Measurements from ENCODE around the gene KIF16B.

KIF16B gene

DNA sequence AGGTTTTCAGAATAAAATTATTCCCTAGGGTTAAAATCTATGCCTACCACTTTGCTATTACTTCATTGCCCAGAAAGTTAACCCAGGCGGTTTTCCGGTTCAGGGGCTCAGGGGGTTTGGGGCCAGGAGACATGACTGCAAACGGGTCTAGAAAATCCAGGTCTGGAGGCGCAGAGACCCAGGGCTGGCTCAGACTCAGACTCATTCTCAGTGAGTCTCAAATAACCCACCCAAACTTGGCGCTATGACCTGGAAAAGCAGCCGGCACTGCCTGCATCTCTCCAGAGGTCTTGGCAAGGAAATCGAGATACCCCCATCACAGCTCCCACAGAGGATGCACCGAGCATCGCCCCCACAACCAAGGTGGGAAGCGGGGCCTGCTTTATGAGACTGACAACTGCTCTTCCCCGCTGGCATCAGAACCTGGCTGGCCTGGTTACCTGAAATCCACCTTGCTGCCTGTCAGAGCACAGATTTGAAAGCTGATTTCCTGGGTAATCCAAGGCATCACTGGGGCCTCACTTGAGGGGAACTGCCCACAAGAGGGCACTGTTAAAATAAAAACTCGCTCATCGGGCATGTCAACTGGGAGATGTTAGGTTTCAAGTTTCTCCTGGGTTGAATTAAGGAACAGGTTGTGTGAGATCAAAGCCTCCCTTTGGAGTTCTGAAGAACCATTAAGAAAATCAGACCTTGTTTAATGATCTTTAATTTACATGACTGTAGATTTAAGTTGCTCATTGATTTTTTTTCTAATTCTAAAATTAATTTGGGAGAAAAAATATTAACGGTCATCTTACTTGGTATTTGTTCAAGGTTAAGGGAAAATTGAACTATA lies 55.1 kb downstream of the KIF16B start:
- peak; percentile 40 for DNase-seq

DNA sequence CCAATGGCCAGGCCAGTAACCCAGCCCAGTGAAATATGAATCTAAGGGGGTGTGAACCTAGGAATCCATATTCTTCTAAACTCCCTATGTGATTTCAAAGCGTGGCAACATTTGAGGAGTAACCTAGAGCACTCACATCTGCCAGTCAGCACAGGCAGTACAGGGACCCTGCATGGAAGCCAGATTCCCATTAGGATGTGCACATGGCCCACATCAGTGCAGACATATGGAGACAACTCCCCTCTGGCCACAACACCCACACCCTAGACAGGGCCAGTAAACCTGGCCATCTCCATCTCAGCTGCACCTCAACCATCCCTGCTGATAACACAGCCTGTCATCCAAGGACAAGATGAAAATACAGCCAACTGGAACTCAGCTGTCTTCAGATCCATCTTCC lies 56.5 kb downstream of the KIF16B start:
- DNase-seq: no peak

DNA sequence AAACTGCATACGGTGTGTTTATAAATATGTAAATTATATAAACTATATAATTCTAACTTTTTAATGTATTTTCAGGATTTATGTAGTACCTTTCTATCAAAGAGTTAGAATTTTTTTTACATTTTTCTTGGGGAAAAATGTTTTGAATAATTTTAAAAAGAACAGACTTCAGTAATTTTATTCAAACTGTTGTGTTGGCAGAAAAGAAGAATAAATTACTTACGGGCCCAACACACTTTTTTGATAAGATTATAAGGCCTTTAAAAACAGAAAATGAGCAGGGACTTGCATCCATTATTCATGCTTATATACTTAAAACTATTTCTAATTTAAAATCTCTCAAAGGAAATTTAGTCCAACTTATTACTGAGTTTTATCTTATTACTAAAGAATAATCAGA lies 58.2 kb downstream of the KIF16B start:
- no peak for DNase-seq

DNA sequence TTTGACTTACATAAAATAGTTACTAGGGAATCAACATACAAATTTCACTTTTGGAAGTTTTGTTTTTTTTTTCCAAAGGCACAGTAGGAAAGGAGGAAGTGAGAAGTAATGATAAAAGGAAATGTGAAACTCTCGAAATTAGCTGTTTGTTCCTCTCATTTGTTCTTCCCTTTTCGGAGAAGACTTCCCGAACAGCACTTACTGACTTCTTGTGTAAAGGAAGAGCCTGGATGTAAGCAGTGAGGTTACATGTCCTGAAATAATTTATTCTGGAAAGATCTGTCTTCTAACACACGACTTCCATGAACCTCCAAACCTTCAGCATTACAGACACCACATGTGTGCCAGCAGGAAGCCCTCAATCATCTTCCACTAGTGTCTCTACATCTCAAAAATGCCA lies 59.1 kb downstream of the KIF16B start:
- DNase-seq: no peak

DNA sequence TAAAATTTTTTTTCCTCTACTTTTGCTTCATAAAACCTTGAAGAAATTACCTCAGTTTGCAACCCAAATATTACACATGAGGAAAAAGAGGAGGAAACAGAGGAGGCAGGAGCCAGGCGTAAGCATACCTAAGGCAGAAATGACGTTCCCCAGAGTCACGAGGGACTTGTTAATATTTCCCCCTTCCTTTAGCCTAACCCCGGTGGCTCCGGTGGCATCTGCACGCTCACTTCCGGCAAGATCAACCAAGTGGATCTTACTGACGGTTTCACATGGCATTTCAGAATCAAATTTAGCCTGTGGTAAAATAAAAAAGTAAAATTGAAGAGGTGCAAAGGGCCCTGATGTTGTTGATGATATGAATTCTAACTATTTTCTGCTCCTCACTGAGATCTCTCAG lies 67.4 kb downstream of the KIF16B start:
- DNase-seq: no peak

DNA sequence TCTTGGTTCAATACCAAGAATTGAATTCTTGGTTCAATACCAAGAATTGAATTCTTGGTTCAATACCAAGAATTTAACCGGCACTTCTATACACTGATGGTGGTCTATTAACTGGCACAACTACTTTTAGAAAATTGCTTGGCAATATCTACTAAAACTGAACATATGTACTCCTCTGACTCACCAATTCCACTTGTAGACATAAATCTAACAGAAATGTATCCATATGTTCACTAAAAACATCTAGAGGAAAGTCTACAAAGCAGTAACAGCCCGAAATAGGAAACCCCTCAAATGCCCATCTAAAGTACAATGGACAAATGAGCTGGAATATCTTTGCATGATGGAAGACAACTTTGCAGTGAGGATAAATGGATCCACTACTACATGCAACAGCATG lies 71.9 kb downstream of the KIF16B start:
- DNase-seq: peak; percentile 75

DNA sequence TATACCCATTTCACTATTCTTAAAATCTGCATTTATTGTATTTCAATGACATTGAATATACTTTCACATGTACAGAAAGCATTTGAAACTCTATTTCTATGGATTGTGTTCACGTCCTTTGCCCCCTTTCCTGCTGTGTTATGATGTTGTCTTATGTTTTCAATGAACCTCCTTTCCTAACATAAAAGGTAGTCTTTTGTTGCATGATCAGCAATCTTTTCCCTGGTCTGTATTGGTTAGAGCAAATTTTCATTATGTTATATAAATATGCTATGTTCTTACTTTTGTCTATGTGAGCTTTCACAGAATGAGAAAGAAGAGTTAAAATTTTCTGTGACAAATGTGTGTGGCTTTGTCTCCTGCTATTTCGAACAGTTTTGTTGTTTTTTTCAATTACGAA lies 73.1 kb downstream of the KIF16B start:
- no peak for DNase-seq

DNA sequence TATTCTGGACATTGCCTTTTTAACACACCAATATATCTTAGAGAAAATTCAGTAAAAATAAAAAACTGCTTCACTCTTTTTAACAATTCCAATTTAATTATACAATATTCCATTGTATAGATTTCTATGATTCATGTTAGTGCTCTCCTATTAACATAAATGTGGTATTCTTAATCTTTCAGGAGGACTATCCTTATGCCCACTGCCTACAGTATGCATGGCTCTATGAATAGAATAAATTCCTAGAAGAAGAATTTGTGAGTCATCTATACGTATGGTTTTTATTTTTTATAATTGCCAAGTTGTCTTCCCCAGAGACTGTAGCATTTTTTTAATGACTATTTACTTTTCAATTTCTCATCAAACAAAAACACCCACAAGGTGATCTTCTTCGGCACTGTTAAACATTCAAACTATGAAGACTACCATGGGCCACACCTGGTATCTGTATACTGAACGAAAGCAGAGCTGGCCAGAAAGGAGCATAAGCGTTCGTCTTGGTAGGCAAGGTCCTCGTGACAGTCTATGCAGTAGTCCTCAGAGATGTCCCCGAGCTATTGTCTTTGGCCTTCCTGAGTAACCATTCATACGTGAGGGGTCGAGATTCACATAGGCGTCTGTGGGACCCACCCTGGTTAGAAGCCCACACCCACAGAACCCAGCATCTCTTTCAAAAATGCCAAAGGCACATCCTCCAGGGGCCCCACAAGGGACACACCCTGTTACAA lies 74.6 kb downstream of the KIF16B start:
- peak; percentile 77 for DNase-seq

DNA sequence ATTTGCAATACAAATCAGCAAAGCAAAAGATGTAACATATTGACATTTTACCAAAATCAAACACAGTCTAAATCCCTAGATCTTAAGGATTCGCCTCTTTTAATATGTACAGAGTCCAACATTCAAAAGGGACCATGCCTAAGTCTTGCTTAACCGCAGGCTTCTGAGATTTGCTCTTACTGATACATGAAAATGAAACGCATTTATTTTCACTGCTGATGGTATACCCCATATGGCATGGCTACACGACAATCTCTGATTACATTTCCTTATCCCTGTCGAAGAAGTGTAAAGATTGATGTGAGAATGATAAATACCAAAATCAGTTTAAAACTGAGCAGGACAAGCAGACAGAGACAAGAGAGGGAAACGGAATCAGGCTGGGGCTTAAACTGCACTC lies 75.4 kb downstream of the KIF16B start:
- DNase-seq: no peak

DNA sequence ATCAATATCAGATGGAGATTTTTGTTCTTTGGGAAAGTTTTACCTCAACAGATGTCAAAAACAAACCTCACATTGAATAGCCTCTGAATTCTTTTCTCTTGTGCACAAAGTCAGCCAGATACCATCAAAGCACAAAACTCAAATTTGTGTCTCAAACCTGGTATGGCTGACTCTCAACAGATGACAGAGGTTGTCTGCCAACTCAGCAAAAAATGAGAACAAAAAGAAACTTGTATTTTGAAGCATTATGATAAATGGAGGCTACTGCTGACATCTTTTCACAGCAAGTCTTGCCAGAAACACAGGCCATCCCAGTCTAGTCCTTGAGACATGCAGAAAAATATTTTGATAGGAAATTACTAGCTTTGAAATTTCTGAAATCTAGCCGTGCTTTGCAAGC lies 79.8 kb downstream of the KIF16B start:
- DNase-seq: no peak

DNA sequence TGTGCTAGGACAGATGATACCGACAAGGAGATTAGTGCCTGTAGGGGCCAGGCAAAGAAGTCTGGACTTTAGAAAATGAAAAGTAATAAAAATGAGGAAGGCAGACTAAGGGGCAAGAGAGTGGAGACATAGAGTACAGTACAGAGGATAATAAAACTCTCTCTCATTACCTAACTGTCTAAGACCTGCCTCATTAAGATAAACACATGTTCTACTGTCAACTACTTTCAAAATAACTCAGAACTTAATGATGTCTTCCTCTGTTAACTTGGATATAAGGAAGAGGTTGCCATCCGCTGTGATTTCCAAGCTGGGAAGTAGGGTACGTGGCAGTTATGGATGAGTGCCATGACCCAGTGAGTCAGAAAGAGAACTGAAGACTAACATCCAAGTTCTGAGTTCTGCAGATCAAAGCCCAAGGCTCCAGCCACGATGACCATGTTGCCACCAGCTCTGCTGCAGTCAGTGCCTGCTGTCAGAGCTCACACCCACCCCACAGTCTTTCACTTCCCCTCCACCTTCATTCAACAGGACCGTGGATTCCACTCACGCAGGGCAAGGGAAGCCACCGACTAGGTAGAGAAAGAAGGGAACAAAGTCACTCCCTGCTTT lies 81.8 kb downstream of the KIF16B start:
- DNase-seq: no peak

DNA sequence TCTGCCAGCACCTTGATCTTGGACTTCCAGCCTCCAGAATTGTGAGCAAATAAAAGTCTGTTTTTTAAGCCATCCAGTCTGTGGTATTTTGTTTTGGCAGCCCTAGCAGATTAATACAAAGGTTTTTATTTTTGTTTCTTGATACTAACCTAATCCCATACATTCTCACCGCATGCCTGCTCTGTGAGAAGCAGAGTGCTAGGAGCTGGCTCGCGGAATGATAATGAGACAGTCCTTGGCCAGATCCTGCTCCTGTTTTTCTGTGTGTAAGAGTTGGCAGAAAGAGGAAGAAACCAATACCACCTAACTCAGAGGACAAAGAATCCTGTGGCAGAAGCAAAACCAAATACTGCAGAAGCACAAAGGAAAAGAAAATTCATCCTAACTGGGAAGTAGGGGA lies 82.6 kb downstream of the KIF16B start:
- no peak for DNase-seq

DNA sequence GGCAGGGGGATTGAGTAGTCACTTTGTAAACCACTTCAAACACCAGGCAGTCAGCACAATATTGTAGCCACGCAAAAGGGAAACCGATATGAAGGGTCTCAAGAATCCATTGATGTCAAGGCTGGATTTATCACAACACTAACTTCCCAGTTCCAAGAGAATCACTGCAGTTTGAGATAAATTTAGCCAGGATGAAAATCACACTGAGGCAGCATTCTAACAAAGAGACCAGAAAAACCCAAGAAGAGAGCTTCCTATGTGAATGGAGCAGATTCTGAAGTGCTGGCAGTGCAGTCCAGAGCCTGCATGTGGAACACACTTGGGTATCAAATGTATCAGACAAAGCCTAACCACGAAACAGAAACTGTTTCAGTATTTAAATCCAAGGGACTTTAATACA lies 84.6 kb downstream of the KIF16B start:
- no peak for DNase-seq

DNA sequence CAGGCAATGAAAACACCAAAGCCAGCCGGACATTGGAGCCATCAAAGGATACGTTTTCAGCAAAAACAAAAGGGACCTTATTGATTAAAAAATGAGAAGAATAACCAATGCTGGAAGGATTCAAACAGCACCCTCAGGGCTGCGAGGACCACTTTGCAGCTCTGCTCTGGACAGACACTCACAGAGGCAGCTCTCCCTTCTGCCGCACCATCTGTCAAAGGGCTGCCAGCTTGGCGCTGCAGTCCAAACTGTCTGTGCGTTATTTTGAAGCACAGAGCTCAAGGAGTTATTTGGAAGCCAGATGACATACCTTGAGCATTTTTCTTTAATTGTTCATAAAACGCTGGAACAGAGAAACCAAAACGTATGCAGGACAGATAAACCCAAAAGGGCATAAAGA lies 85.2 kb downstream of the KIF16B start:
- no peak for DNase-seq

DNA sequence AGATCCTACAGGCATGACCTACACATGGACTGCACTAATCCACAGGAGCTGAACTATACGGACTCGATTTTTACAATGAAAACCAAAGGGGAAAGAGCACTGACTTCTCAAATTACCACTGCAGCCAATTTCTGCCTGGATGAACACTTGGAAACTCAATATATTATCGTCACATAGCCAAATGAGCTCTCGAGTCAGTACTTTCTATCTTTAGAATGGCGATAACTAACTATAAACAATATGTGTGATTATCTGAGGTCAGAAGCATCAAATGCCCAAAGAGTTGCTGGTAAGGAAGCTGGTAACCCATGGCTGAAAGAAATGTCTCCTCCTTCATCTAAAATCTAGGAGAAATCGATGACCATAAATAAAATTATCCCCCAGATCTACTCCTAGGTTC lies 86.7 kb downstream of the KIF16B start:
- DNase-seq: no peak

DNA sequence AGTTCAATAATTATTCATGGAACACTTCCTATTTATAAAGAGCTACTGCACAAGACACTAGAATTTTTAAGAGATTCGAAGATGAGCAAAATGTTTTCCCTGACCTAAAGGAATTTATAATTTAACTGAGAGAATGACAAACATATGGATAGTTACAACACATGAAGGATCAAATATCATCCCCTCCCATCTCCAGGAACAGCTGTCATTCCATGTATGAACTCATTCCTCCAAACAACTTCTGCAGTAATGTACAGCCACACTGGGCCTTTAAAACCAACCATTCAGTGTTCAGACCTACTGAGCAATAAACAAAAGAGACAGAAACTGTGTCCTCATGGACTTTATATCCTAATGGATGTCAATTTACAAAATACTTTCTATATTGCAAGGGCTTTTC lies 87.8 kb downstream of the KIF16B start:
- peak; percentile 57 for DNase-seq

DNA sequence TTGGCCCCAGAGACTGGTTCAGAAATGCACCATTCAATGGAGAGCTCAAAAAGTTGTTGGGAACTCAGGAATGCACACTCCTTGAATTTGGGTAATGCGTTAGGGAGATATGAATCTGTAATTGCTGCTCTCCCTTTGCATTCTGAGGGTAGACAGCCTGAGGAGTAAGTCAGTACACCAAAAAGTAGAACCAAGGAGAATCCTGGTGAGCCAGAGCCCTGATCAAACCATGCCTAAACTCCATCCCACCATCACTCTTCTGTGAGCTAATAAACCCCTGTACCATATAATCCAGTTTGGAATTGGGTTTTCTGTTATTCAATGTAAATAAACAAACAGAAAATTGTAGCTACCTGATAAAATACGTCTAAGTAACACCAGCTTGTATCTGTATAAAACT lies 90.2 kb downstream of the KIF16B start:
- DNase-seq: no peak

DNA sequence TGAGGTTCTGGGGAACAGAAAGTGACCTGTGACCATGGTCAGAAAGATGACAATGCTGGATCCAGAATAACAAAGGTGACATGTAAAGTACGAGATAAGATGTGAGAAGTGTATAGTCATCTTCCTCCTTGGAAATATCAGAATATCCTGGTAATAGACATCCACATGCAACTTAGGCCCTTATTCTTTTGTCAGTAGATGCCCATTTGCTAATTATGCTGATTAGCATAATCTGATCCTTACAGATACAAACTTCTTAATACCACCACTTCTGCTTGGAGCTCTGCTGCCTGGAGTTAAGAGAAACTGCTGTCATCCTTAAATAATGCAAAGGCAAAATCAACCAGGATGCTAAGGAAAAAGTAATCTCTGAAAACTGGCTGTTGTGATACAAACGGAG lies 91.3 kb downstream of the KIF16B start:
- DNase-seq: no peak

DNA sequence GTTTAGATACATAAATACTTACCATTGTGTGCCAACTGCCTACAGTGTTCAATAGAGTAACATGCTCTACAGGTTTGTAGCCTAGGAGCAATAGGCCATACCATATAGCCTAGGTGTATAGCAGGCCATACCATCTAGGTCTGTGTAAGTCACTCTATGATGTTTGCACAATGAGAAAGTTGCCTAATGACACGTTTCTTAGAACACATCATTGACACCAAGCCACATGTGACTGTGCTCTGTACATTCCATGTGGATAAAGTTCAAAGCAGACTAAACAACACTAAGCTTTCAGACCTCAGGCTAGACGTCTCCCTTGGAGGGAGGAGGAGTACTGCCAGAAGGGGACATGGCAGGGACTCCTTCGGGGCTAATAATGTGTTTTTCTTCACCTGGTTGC lies 93.6 kb downstream of the KIF16B start:
- DNase-seq: no peak

DNA sequence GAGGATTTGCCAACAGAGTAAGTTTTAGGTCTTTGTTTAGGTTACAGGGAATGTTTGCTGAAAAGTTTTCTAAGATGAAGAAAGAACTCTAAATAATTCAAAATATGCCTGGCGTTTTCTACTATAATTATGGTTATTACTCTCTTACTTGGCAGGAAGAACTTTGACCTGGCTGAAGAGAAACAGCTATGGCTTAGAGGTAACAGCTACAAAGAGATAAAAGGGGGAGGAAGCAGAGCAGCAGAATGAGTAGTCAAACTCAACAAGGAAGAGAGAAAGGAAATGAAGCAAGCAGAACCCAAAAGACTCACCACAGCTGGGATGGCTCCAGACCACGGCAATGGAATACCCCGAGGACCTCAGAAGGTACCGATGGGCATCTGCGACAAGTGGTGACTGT lies 95.6 kb downstream of the KIF16B start:
- no peak for DNase-seq

DNA sequence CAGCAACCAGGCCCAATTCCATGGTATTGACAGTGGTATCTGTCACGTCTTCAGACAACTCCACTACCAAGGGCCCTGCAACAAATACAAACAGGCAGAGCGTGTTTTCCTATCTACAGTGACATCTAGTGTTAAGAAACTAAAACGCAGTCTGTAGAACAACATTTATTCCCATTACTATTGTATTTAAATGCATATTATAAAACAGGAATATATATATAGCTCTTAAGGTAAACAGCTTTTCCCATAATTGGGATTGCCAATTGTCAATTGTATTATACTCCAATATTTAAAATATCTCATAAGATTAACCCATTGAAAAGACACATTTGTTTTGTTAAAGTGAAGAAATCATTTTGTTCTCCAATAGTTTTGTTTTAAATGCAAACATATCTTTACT lies 97.2 kb downstream of the KIF16B start:
- DNase-seq: peak; percentile 54

DNA sequence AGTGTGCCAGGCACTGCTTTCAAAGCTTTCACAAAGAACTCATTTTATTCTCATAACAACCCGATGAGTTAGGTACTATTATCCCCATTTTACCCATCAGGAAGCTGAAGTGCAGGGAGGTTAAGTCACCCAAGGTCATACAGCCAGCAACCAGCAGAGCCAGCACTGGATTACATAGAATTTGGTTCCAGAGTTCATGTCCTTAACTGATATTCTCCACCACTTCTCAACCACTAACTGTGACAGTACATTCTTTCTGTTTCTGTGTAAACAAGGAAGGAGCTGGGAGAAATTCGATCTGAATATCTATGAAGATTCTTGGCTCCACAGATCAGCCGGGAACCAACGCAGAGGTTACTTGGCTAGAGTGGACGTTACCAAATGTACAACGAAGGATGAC lies 98.0 kb downstream of the KIF16B start:
- peak; percentile 41 for DNase-seq

DNA sequence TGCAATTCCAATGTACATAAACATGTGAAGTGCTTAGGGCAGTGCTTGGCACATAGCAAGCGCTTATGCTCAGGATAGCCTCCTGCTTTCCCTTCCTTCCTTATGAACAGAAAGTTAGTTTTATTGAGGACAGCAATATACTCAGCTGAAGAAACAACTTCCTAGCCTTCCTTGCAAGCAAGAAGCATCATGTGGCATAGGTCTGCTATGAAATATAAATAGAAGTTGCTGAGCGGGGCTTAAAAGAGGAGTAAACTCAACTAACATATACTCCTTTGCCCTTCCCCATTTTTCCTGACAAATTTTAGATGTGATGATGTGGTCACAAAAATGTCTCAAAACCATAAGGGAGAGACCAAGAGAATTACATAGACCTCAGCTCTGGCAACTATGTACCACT lies 98.9 kb downstream of the KIF16B start:
- DNase-seq: no peak
